Activated gamma-delta T cell (primary cell): ENCODE measurements around the gene PRR5L.

Source experiments
- DNase-seq: peaks from one replicate; lab custom pipeline; 2025; lab: John Stamatoyannopoulos, UW

PRR5L gene

GRCh38 chr11:36436589-36436988, 140.5 kb downstream of the PRR5L start:
- DNase-seq = no peak

- no peak for DNase-seq
Measured at GRCh38 chr11:36437413-36437812, 141.3 kb downstream of the PRR5L start.

GRCh38 chr11:36438126-36438525, 142.0 kb downstream of the PRR5L start:
- no peak for DNase-seq

GRCh38 chr11:36441610-36442208, 145.6 kb downstream of the PRR5L start:
- DNase-seq = no peak

GRCh38 chr11:36443661-36444060, 147.6 kb downstream of the PRR5L start:
- no peak for DNase-seq

- no peak for DNase-seq
Measured at GRCh38 chr11:36446135-36446534, 150.0 kb downstream of the PRR5L start.

- DNase-seq = no peak
Measured at GRCh38 chr11:36447514-36447913, 151.4 kb downstream of the PRR5L start.

- DNase-seq = no peak
Measured at GRCh38 chr11:36447947-36448346, 151.9 kb downstream of the PRR5L start.

GRCh38 chr11:36449561-36450096, 153.5 kb downstream of the PRR5L start:
- no peak for DNase-seq

- DNase-seq = no peak
Measured at GRCh38 chr11:36450110-36450572, 154.1 kb downstream of the PRR5L start.

- no peak for DNase-seq
Measured at GRCh38 chr11:36451045-36451444, 155.0 kb downstream of the PRR5L start.

- DNase-seq = no peak
Measured at GRCh38 chr11:36451681-36452080, 155.6 kb downstream of the PRR5L start.

- DNase-seq = no peak
Measured at GRCh38 chr11:36452236-36452940, 156.3 kb downstream of the PRR5L start.

- no peak for DNase-seq
Measured at GRCh38 chr11:36452961-36453360, 156.9 kb downstream of the PRR5L start.

- DNase-seq = no peak
Measured at GRCh38 chr11:36453678-36454077, 157.6 kb downstream of the PRR5L start.

GRCh38 chr11:36454551-36454940, 158.5 kb downstream of the PRR5L start:
- DNase-seq = no peak

- no peak for DNase-seq
Measured at GRCh38 chr11:36454941-36455631, 159.0 kb downstream of the PRR5L start.

GRCh38 chr11:36455658-36456111, 159.6 kb downstream of the PRR5L start:
- DNase-seq = no peak

GRCh38 chr11:36456156-36456555, 160.1 kb downstream of the PRR5L start:
- DNase-seq = no peak

- no peak for DNase-seq
Measured at GRCh38 chr11:36458129-36458915, 162.2 kb downstream of the PRR5L start.

- no peak for DNase-seq
Measured at GRCh38 chr11:36459046-36459445, 163.0 kb downstream of the PRR5L start.

GRCh38 chr11:36460220-36460619, 164.1 kb downstream of the PRR5L start:
- no peak for DNase-seq
